ENCODE data around the gene CLDN9.
A peak's percentile ranks its signal among the peaks of the same experiment; 100 is the strongest.

The CLDN9 gene

GRCh38 chr16:3012828-3013420 is at the start of gene CLDN9:
TSS of gene CLDN9 (plus strand) at chr16:3012923. CDS start at chr16:3013363, 440 bp downstream.
- DNase-seq = no peak

GRCh38 chr16:2963074-2963722 is 49.5 kb upstream of the CLDN9 start:
- DNase-seq = no peak

- peak in 1 of 2 experiments; percentile 2 for DNase-seq
Observed at GRCh38 chr16:2963723-2964474, 48.8 kb upstream of the CLDN9 start, which contains the start of gene KREMEN2. TSS of gene KREMEN2 (plus strand) at chr16:2964275. CDS start at chr16:2964521, 246 bp downstream.

GRCh38 chr16:2964475-2965336 is 48.0 kb upstream of the CLDN9 start:
- DNase-seq = peak; percentile 17 to 19

GRCh38 chr16:2966043-2966807 is 46.5 kb upstream of the CLDN9 start:
- DNase-seq = no peak

- no peak for DNase-seq
Observed at GRCh38 chr16:2966808-2967191, 45.9 kb upstream of the CLDN9 start.

GRCh38 chr16:2967211-2967631 is 45.5 kb upstream of the CLDN9 start:
- DNase-seq = no peak

GRCh38 chr16:2967721-2968161 is 45.0 kb upstream of the CLDN9 start:
- DNase-seq = no peak

- no peak for DNase-seq
Observed at GRCh38 chr16:2968368-2968737, 44.4 kb upstream of the CLDN9 start.

GRCh38 chr16:2968738-2969544 is 43.8 kb upstream of the CLDN9 start, which contains the start of gene PAQR4:
TSS of gene PAQR4 (plus strand) at chr16:2969348. CDS start at chr16:2969675, 327 bp downstream.
- peak; percentile 48 to 58 for DNase-seq

GRCh38 chr16:2969545-2970521 is 42.9 kb upstream of the CLDN9 start:
- peak; percentile 23 to 58 for DNase-seq

GRCh38 chr16:2970563-2970962 is 42.2 kb upstream of the CLDN9 start:
- DNase-seq = no peak

- no peak for DNase-seq
Observed at GRCh38 chr16:2971134-2971984, 41.4 kb upstream of the CLDN9 start.

- no peak for DNase-seq
Observed at GRCh38 chr16:2971985-2972784, 40.5 kb upstream of the CLDN9 start.

- DNase-seq = no peak
Observed at GRCh38 chr16:2973093-2973492, 39.6 kb upstream of the CLDN9 start.

GRCh38 chr16:2973605-2974318 is 39.0 kb upstream of the CLDN9 start:
- DNase-seq = no peak

All from Kasumi-1 (cell line).